Colonic mucosa (tissue), 4 donors: Measurements from ENCODE around the gene PARN. TPM values are rescaled to one million over a fixed set of nuclear protein-coding genes. Genes with fewer than 3 reads are reported as not detected.

ENCODE experiments used
- DNase-seq: peaks from one replicate; pipeline ENCODE4 v3.0.0-alpha.2; 2020
- H3K27ac ChIP-seq: fragments of 200-600 bp; one replicate; pipeline ENCODE4 v1.8.0; 2021
- H3K27me3 ChIP-seq: fragments of 200-600 bp; one replicate; pipeline ENCODE4 v1.8.0; 2021
- H3K36me3 ChIP-seq: fragments of 200-600 bp; one replicate; pipeline ENCODE4 v1.8.0; 2021
- H3K4me1 ChIP-seq: fragments of 200-600 bp; one replicate; pipeline ENCODE4 v1.8.0; 2021; ENCODE audit warnings: mild to moderate bottlenecking
- H3K4me3 ChIP-seq: fragments of 200-600 bp; one replicate; pipeline ENCODE4 v1.8.0; 2021
- H3K9ac ChIP-seq, 2 donors: one replicate each; pipeline ENCODE4 v1.7.0; 2013; ENCODE audit warnings: control low read depth in 2 of 2, low read depth in 2 of 2, low read length in 2 of 2
- H3K9me3 ChIP-seq: fragments of 200-600 bp; one replicate; pipeline ENCODE4 v1.8.0; 2021
- CTCF ChIP-seq: fragments of 200-600 bp; IDR thresholded peaks from one replicate; pipeline ENCODE4 v1.8.0; 2022; ENCODE audit warnings: antibody characterized with exemption, mild to moderate bottlenecking
- intact Hi-C: fragments of 100-400 bp; cut with DNase I; formaldehyde crosslinking; loops from one replicate; pipeline ENCODE4 v1.14.1; 2022
- total RNA-seq, 2 donors: library from RNA; stranded (reverse); fragmentation: NEBNext Ultra II Directional in 1 of 2; extraction: Animal tissue kit (Norgen Biotek cat#: 25700) in 1 of 2; gene quantifications; one replicate each; pipeline ENCODE4 v1.2.1, GENCODE V29; 2021
- donor health status: healthy.
- donor health status: DM: no; HTN: no; CAD: no.
- donor health status: DM: no; HTN: no; CAD: no.

PARN gene
- total RNA-seq, 2 donors from 2014 or later, result 24.2 to 25.6 TPM

GRCh38 chr16:14470788-14471187 lies 159.3 kb downstream of the PARN start:
- Histone ChIP-seq H3K36me3 (no peaks in the 10 kb centered on the region), H3K4me1 (no peaks in the 10 kb centered on the region), H3K27me3 (no peaks in the 10 kb centered on the region), H3K27ac (no peak overlapping the region), H3K9me3 (no peaks in the 10 kb centered on the region), H3K4me3 (no peak overlapping the region), H3K9ac (no peak overlapping the region)
- TF ChIP-seq CTCF, result no peak
- intact Hi-C loops, result no loop called here
- DNase-seq, result no peak

GRCh38 chr16:14465799-14466198 lies 164.3 kb downstream of the PARN start:
- no peak overlapping the region for H3K4me3 ChIP-seq
- no peak for DNase-seq
- no peaks in the 10 kb centered on the region for H3K4me1 ChIP-seq
- no peak for TF ChIP-seq CTCF
- no peak overlapping the region for H3K9ac ChIP-seq
- no peaks in the 10 kb centered on the region for H3K36me3 ChIP-seq
- intact Hi-C loops, result no loop called here
- no peak overlapping the region for H3K27ac ChIP-seq
- no peaks in the 10 kb centered on the region for H3K27me3 ChIP-seq
- H3K9me3 ChIP-seq, result peaks cover 9% of the 10 kb centered on the region

GRCh38 chr16:14464796-14465195 lies 165.3 kb downstream of the PARN start:
- intact Hi-C loops, result no loop called here
- H3K27me3 ChIP-seq, result no peaks in the 10 kb centered on the region
- no peak for TF ChIP-seq CTCF

GRCh38 chr16:14464192-14464591 lies 165.9 kb downstream of the PARN start:
- DNase-seq, result no peak
- Histone ChIP-seq H3K9ac (no peak overlapping the region), H3K4me1 (no peaks in the 10 kb centered on the region), H3K36me3 (no peaks in the 10 kb centered on the region), H3K9me3 (peaks cover 9% of the 10 kb centered on the region), H3K27me3 (no peaks in the 10 kb centered on the region), H3K27ac (no peak overlapping the region), H3K4me3 (no peak overlapping the region)
- TF ChIP-seq CTCF, result no peak
- intact Hi-C loops, result no loop called here

More at GRCh38 chr16:14464796-14465195, 165.3 kb downstream of the PARN start:
- Histone ChIP-seq H3K9me3 (peaks cover 9% of the 10 kb centered on the region), H3K27ac (no peak overlapping the region), H3K4me1 (no peaks in the 10 kb centered on the region), H3K36me3 (no peaks in the 10 kb centered on the region), H3K9ac (no peak overlapping the region), H3K4me3 (no peak overlapping the region)
- no peak for DNase-seq

- Histone ChIP-seq H3K27ac (no peak overlapping the region), H3K4me3 (no peak overlapping the region), H3K9ac (no peak overlapping the region), H3K9me3 (peaks cover 9% of the 10 kb centered on the region), H3K27me3 (no peaks in the 10 kb centered on the region), H3K4me1 (no peaks in the 10 kb centered on the region), H3K36me3 (no peaks in the 10 kb centered on the region)
- intact Hi-C loops, result no loop called here
- DNase-seq, result no peak
- TF ChIP-seq CTCF, result no peak
Observed at GRCh38 chr16:14462811-14463210, 167.2 kb downstream of the PARN start.

- Histone ChIP-seq H3K27me3 (no peaks in the 10 kb centered on the region), H3K9ac (no peak overlapping the region), H3K4me3 (no peak overlapping the region), H3K27ac (no peak overlapping the region), H3K4me1 (no peaks in the 10 kb centered on the region), H3K9me3 (peaks cover 9% of the 10 kb centered on the region), H3K36me3 (no peaks in the 10 kb centered on the region)
- no peak for TF ChIP-seq CTCF
- intact Hi-C loops, result no loop called here
- DNase-seq, result no peak
Observed at GRCh38 chr16:14460726-14461125, 169.3 kb downstream of the PARN start.
